Spleen (tissue), 11 donors: ENCODE measurements around the gene GRK3. TPM values are rescaled to one million over a fixed set of nuclear protein-coding genes. Genes with fewer than 3 reads are reported as not detected.
A peak's percentile ranks its signal among the peaks of the same experiment; 100 is the strongest.

Experiments used
- DNase-seq: peaks from one replicate; pipeline ENCODE4 v3.0.0-alpha.2; 2020
- H3K27ac ChIP-seq, 8 donors: fragments of 200-600 bp; sonication (generic) in 7 of 8; 1 replicate in 4 of 8; 2 replicates in 4 of 8; pipeline versions ENCODE4 v1.5.0 to v1.8.0; 2016 to 2021; ENCODE audit warnings: inconsistent platforms in 4 of 8, mild to moderate bottlenecking in 4 of 8, moderate library complexity in 1 of 8
- H3K27me3 ChIP-seq, 7 donors: fragments of 200-600 bp; sonication (generic) in 6 of 7; replicated peaks in 1 of 7; 1 replicate in 4 of 7; 2 replicates in 3 of 7; pipeline versions ENCODE4 v1.5.0 to v1.8.0; 2016 to 2021; ENCODE audit warnings: inconsistent platforms in 3 of 7, mild to moderate bottlenecking in 1 of 7
- H3K36me3 ChIP-seq, 6 donors: fragments of 200-600 bp; sonication (generic) in 5 of 6; 1 replicate in 4 of 6; 2 replicates in 2 of 6; pipeline versions ENCODE4 v1.5.0 to v1.8.0; 2016 to 2021; ENCODE audit warnings: inconsistent platforms in 2 of 6
- H3K4me1 ChIP-seq, 6 donors: fragments of 200-600 bp; sonication (generic) in 5 of 6; 1 replicate in 3 of 6; 2 replicates in 3 of 6; pipeline versions ENCODE4 v1.5.0 to v1.8.0; 2016 to 2021; ENCODE audit warnings: inconsistent platforms in 3 of 6
- H3K4me3 ChIP-seq, 8 donors: fragments of 200-600 bp; sonication (generic) in 7 of 8; 1 replicate in 4 of 8; 2 replicates in 4 of 8; pipeline versions ENCODE4 v1.5.0 to v1.8.0; 2016 to 2021; ENCODE audit warnings: inconsistent platforms in 4 of 8, mild to moderate bottlenecking in 4 of 8, moderate library complexity in 2 of 8
- H3K9me3 ChIP-seq, 8 donors: fragments of 200-600 bp; sonication (generic) in 7 of 8; 1 replicate in 4 of 8; 2 replicates in 4 of 8; pipeline versions ENCODE4 v1.5.0 to v1.8.0; 2016 to 2021; ENCODE audit warnings: inconsistent platforms in 4 of 8
- POLR2A ChIP-seq, 3 donors: fragments of 450-650 bp; IDR thresholded peaks; one replicate each; pipeline ENCODE4 v1.5.1; 2017; ENCODE audit warnings: antibody characterized with exemption in 3 of 3, mild to moderate bottlenecking in 1 of 3
- POLR2AphosphoS5 ChIP-seq, 3 donors: sonication (generic); formaldehyde crosslinking; IDR thresholded peaks; one replicate each; pipeline ENCODE4 v1.5.1; 2017; ENCODE audit warnings: antibody characterized with exemption in 3 of 3
- WGBS, 5 donors: extraction: QIAGEN DNeasy Blood & Tissue Kit in 3 of 5; methylation state at CpG; one replicate each; pipeline versions ENCODE4 v1.1.5 to v1.1.7; 2013 to 2018; 5-methylcytosine and 5-hydroxymethylcytosine counted together
- intact Hi-C: fragments of 100-400 bp; cut with DNase I; formaldehyde crosslinking; loops from one replicate; pipeline ENCODE4 v1.15.0; 2023; ENCODE audit warnings: low total_unique reads
- polyA plus RNA-seq, 3 donors: library from polyadenylated mRNA; stranded (reverse); fragments of 200-250 nt; gene quantifications; one replicate each; pipeline ENCODE4 v1.2.1, GENCODE V29; 2013
- total RNA-seq, 7 donors: library from RNA; depleted of rRNA in 3 of 7; stranded (reverse); fragments of >200 nt in 3 of 7; fragmentation: NEBNext Ultra II Directional in 4 of 7; extraction: Animal tissue kit (Norgen Biotek cat#: 25700) in 4 of 7; gene quantifications; one replicate each; pipeline versions ENCODE4 v1.1.0 to v1.2.1, GENCODE V29; 2016 to 2021
- TF ChIP-seq, protein P1 (sequence below), 11 experiments: fragments of 200-600 bp in 7 of 11; fragments of 450-650 bp in 4 of 11; sonication (generic) in 4 of 11; IDR thresholded peaks in 8 of 11; conservative IDR thresholded peaks in 3 of 11; 1 replicate in 7 of 11; 2 replicates in 4 of 11; pipeline versions ENCODE4 v1.4.0 to v1.8.0; 2016 to 2021; ENCODE audit warnings: antibody characterized with exemption in 11 of 11, inconsistent platforms in 4 of 11, mild to moderate bottlenecking in 1 of 11
- donor health status: healthy with polysubstance abuse.
- donor health status: DM: no; HTN: no; CAD: no; lungs with moderate emphysema.
- donor health status: DM: no; HTN: no; CAD: no.
- donor health status: Bipolar disorder and iron deficiency.
- donor health status: healthy.
- donor health status: DM: no; HTN: no; CAD: no.
- donor health status: DM: yes; HTN: yes; CAD: no.

The GRK3 gene
- total and polyA plus RNA-seq, 10 donors = 9.3 to 60.7 (median 45.7) TPM

GRCh38 chr22:25690798-25691197 lies 126.3 kb downstream of the GRK3 start:
- DNase-seq = no peak
- Histone ChIP-seq H3K27ac (no peak overlapping the region), H3K4me1 (peaks cover 0 to 2% (median 0%) of the 10 kb centered on the region in 6 donors), H3K9me3 (no peaks in the 10 kb centered on the region), H3K4me3 (no peak overlapping the region), H3K36me3 (peaks cover 0 to 100% (median 24%) of the 10 kb centered on the region in 6 donors), H3K27me3 (no peaks in the 10 kb centered on the region)
- 52 to 72% (median 67%) methylated on average over 5 of the region's 5 CpGs for WGBS, 5 donors
- intact Hi-C loops = no loop called here
- TF ChIP-seq, protein P1, sequence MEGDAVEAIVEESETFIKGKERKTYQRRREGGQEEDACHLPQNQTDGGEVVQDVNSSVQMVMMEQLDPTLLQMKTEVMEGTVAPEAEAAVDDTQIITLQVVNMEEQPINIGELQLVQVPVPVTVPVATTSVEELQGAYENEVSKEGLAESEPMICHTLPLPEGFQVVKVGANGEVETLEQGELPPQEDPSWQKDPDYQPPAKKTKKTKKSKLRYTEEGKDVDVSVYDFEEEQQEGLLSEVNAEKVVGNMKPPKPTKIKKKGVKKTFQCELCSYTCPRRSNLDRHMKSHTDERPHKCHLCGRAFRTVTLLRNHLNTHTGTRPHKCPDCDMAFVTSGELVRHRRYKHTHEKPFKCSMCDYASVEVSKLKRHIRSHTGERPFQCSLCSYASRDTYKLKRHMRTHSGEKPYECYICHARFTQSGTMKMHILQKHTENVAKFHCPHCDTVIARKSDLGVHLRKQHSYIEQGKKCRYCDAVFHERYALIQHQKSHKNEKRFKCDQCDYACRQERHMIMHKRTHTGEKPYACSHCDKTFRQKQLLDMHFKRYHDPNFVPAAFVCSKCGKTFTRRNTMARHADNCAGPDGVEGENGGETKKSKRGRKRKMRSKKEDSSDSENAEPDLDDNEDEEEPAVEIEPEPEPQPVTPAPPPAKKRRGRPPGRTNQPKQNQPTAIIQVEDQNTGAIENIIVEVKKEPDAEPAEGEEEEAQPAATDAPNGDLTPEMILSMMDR (IDR thresholded peaks at IDR 0.05 in 8 of 11, conservative IDR thresholded peaks at IDR 0.05 in 3 of 11) = no peak
- no peak for TF ChIP-seq POLR2A (IDR thresholded peaks at IDR 0.05)
- no peak for TF ChIP-seq POLR2AphosphoS5 (IDR thresholded peaks at IDR 0.05)

- 83 to 93% (median 86%) methylated on average over 14 to 15 of the region's 15 CpGs for WGBS, 5 donors
- Histone ChIP-seq H3K27me3 (no peaks in the 10 kb centered on the region), H3K9me3 (no peaks in the 10 kb centered on the region), H3K4me3 (no peak overlapping the region), H3K36me3 (peaks cover 0 to 100% (median 31%) of the 10 kb centered on the region in 6 donors), H3K27ac (peak overlapping the region in 4 of 8 donors; percentile 8 to 37 (median 22)), H3K4me1 (peaks cover 0 to 2% (median 0%) of the 10 kb centered on the region in 6 donors)
- DNase-seq = no peak
- intact Hi-C loops = no loop called here
- TF ChIP-seq POLR2A (IDR thresholded peaks at IDR 0.05) (no peak), POLR2AphosphoS5 (IDR thresholded peaks at IDR 0.05) (no peak)
- TF ChIP-seq, protein P1 (IDR thresholded peaks at IDR 0.05 in 8 of 11, conservative IDR thresholded peaks at IDR 0.05 in 3 of 11) = no peak
Measured at GRCh38 chr22:25692397-25693267, 128.2 kb downstream of the GRK3 start.

DNA sequence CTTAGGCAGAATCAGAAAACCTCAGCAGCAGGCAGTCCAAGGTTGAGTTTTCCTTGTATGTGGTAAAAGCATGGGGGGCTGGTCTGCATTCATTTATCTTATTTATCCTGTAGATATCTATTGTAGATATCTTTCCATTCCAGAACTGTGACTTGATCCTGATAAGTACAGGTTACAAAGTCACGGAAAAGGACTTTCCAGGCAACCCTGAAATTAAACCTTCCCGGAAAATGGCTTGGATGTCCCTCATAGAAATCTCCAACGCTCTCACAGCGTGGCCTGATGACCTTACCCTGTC lies 128.7 kb downstream of the GRK3 start:
- DNase-seq = no peak
- TF ChIP-seq, protein P1 (IDR thresholded peaks at IDR 0.05 in 8 of 11, conservative IDR thresholded peaks at IDR 0.05 in 3 of 11) = no peak
- no peak for TF ChIP-seq POLR2AphosphoS5 (IDR thresholded peaks at IDR 0.05)
- TF ChIP-seq POLR2A (IDR thresholded peaks at IDR 0.05) = no peak
- no peaks in the 10 kb centered on the region for H3K9me3 ChIP-seq
- peak overlapping the region in 3 of 8 donors; percentile 14 to 37 (median 29) for H3K27ac ChIP-seq
- no peak overlapping the region for H3K4me3 ChIP-seq
- H3K4me1 ChIP-seq = peaks cover 0 to 2% (median 0%) of the 10 kb centered on the region in 6 donors
- 83 to 93% (median 90%) methylated on average over 4 of the region's 4 CpGs for WGBS, 5 donors
- H3K27me3 ChIP-seq = no peaks in the 10 kb centered on the region
- H3K36me3 ChIP-seq = peaks cover 0 to 100% (median 30%) of the 10 kb centered on the region in 6 donors
- intact Hi-C loops = no loop called here

- Histone ChIP-seq H3K36me3 (peaks cover 0 to 100% (median 32%) of the 10 kb centered on the region in 6 donors), H3K9me3 (no peaks in the 10 kb centered on the region), H3K27ac (peak overlapping the region in 3 of 8 donors; percentile 3 to 37 (median 29)), H3K27me3 (no peaks in the 10 kb centered on the region), H3K4me1 (peaks cover 0 to 2% (median 0%) of the 10 kb centered on the region in 6 donors), H3K4me3 (no peak overlapping the region)
- TF ChIP-seq POLR2AphosphoS5 (IDR thresholded peaks at IDR 0.05) = peak in 2 of 3 donors; percentile 32 to 56
- TF ChIP-seq, protein P1 (IDR thresholded peaks at IDR 0.05 in 8 of 11, conservative IDR thresholded peaks at IDR 0.05 in 3 of 11) = no peak
- WGBS, 5 donors = 83 to 87% (median 86%) methylated on average over 16 of the region's 16 CpGs
- no peak for DNase-seq
- intact Hi-C loops = no loop called here
Measured at GRCh38 chr22:25694196-25694907, 129.9 kb downstream of the GRK3 start.
